SH-SY5Y (cell line): ENCODE measurements around the gene KIF21A.
A peak's percentile ranks its signal among the peaks of the same experiment; 100 is the strongest.

Experiments used
- GATA2 ChIP-seq: IDR thresholded peaks from 2 replicates; pipeline ENCODE4 v1.6.1; 2011; ENCODE audit warnings: mild to moderate bottlenecking, low read depth, low read length
- GATA3 ChIP-seq: IDR thresholded peaks from 2 replicates; pipeline ENCODE4 v1.6.1; 2011; ENCODE audit warnings: low read depth, mild to moderate bottlenecking, low read length, moderate library complexity

KIF21A gene

GRCh38 chr12:39359645-39360044, 83.3 kb downstream of the KIF21A start:
- TF ChIP-seq GATA3 (no peak), GATA2 (no peak)

GRCh38 chr12:39357041-39357440, 85.9 kb downstream of the KIF21A start:
- TF ChIP-seq GATA3 (no peak), GATA2 (no peak)

GRCh38 chr12:39355841-39356240, 87.1 kb downstream of the KIF21A start:
- TF ChIP-seq GATA2 = no peak
- TF ChIP-seq GATA3 = no peak

- no peak for TF ChIP-seq GATA3
- no peak for TF ChIP-seq GATA2
Observed at GRCh38 chr12:39354955-39355354, 88.0 kb downstream of the KIF21A start.

GRCh38 chr12:39352471-39353017, 90.4 kb downstream of the KIF21A start:
- TF ChIP-seq GATA2 = no peak
- TF ChIP-seq GATA3 = no peak

GRCh38 chr12:39351153-39351552, 91.8 kb downstream of the KIF21A start:
- TF ChIP-seq GATA3 = no peak
- no peak for TF ChIP-seq GATA2

- no peak for TF ChIP-seq GATA3
- TF ChIP-seq GATA2 = no peak
Observed at GRCh38 chr12:39348941-39349626, 93.8 kb downstream of the KIF21A start.

- TF ChIP-seq GATA3 = no peak
- no peak for TF ChIP-seq GATA2
Observed at GRCh38 chr12:39348523-39348922, 94.4 kb downstream of the KIF21A start.

GRCh38 chr12:39344926-39345325, 98.0 kb downstream of the KIF21A start:
- no peak for TF ChIP-seq GATA2
- no peak for TF ChIP-seq GATA3

GRCh38 chr12:39343665-39344064, 99.3 kb downstream of the KIF21A start:
- TF ChIP-seq GATA3 = no peak
- TF ChIP-seq GATA2 = no peak

GRCh38 chr12:39341761-39342160, 101.2 kb downstream of the KIF21A start:
- TF ChIP-seq GATA3 (no peak), GATA2 (no peak)

GRCh38 chr12:39341179-39341578, 101.7 kb downstream of the KIF21A start:
- TF ChIP-seq GATA2 (no peak), GATA3 (no peak)

GRCh38 chr12:39332661-39333175, 110.2 kb downstream of the KIF21A start:
- TF ChIP-seq GATA3 (peak; percentile 70), GATA2 (peak; percentile 79)

GRCh38 chr12:39331539-39332261, 111.2 kb downstream of the KIF21A start:
- TF ChIP-seq GATA3 (no peak), GATA2 (no peak)

- no peak for TF ChIP-seq GATA2
- TF ChIP-seq GATA3 = no peak
Observed at GRCh38 chr12:39329876-39330275, 113.0 kb downstream of the KIF21A start.
